Neutrophil (primary cell): ENCODE results near the gene PLA2G12A.

Experiments
- H3K27ac ChIP-seq: fragments of 200-600 bp; sonication (generic); 2 replicates; pipeline ENCODE4 v1.5.1; 2016; ENCODE audit warnings: mild to moderate bottlenecking, moderate library complexity
- H3K27me3 ChIP-seq: fragments of 200-600 bp; sonication (generic); 2 replicates; pipeline ENCODE4 v1.6.0; 2016; ENCODE audit warnings: mild to moderate bottlenecking
- H3K36me3 ChIP-seq: fragments of 200-600 bp; sonication (generic); 2 replicates; pipeline ENCODE4 v1.5.1; 2017
- H3K4me1 ChIP-seq, 2 experiments: fragments of 200-600 bp in 1 of 2; sonication (generic) in 1 of 2; 1 replicate in 1 of 2; 2 replicates in 1 of 2; pipeline versions ENCODE4 v1.5.1 to v1.6.1; 2013 to 2016; ENCODE audit warnings: low read depth in 1 of 2, low read length in 1 of 2, mild to moderate bottlenecking in 1 of 2, moderate library complexity in 1 of 2; ENCODE audit not compliant: control insufficient read depth in 1 of 2, insufficient read depth in 1 of 2
- H3K4me3 ChIP-seq, 2 experiments: fragments of 200-600 bp in 1 of 2; sonication (generic) in 1 of 2; 1 replicate in 1 of 2; 2 replicates in 1 of 2; pipeline ENCODE4 v1.5.1; 2013 to 2016; ENCODE audit warnings: low read depth in 1 of 2, low read length in 1 of 2, mild to moderate bottlenecking in 1 of 2, moderate library complexity in 1 of 2
- H3K9me3 ChIP-seq: fragments of 200-600 bp; sonication (generic); 2 replicates; pipeline ENCODE4 v1.5.1; 2016
- TF ChIP-seq, protein P1 (sequence below): fragments of 200-600 bp; sonication (generic); IDR thresholded peaks from 2 replicates; pipeline ENCODE4 v1.5.1; 2016; ENCODE audit warnings: antibody characterized with exemption

Gene PLA2G12A

GRCh38 chr4:109662116-109662515 is 67.8 kb downstream of the PLA2G12A start:
- Histone ChIP-seq H3K27ac (no peak overlapping the region), H3K4me1 (no peaks in the 10 kb centered on the region), H3K4me3 (no peak overlapping the region), H3K36me3 (no peaks in the 10 kb centered on the region), H3K9me3 (no peaks in the 10 kb centered on the region), H3K27me3 (no peaks in the 10 kb centered on the region)
- TF ChIP-seq, protein P1, sequence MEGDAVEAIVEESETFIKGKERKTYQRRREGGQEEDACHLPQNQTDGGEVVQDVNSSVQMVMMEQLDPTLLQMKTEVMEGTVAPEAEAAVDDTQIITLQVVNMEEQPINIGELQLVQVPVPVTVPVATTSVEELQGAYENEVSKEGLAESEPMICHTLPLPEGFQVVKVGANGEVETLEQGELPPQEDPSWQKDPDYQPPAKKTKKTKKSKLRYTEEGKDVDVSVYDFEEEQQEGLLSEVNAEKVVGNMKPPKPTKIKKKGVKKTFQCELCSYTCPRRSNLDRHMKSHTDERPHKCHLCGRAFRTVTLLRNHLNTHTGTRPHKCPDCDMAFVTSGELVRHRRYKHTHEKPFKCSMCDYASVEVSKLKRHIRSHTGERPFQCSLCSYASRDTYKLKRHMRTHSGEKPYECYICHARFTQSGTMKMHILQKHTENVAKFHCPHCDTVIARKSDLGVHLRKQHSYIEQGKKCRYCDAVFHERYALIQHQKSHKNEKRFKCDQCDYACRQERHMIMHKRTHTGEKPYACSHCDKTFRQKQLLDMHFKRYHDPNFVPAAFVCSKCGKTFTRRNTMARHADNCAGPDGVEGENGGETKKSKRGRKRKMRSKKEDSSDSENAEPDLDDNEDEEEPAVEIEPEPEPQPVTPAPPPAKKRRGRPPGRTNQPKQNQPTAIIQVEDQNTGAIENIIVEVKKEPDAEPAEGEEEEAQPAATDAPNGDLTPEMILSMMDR = no peak
